GM23338 (cell line): ENCODE results near the gene DAPL1. TPM values are rescaled to one million over a fixed set of nuclear protein-coding genes. Genes with fewer than 3 reads are reported as not detected.

Source experiments
- ATAC-seq: fragments of 200-7000 bp; cut with Tn5 transposase; 3 replicates; pipeline ENCODE4 v1.9.1; 2020
- DNase-seq: peaks from one replicate; pipeline ENCODE4 v3.0.0-alpha.2; 2015; ENCODE audit warnings: low spot score
- H2AFZ ChIP-seq: fragments of 200-600 bp; sonication (generic); 2 replicates; pipeline ENCODE4 v1.8.0; 2016; ENCODE audit warnings: antibody characterized with exemption, mild to moderate bottlenecking, moderate library complexity
- H3F3A ChIP-seq: fragments of 200-600 bp; sonication (generic); replicated peaks from 2 replicates; pipeline ENCODE4 v1.8.0; 2017; ENCODE audit warnings: antibody characterized with exemption, mixed run types, low read depth
- H3K27ac ChIP-seq: fragments of 200-600 bp; sonication (generic); 2 replicates; pipeline ENCODE4 v1.6.1; 2016; ENCODE audit warnings: low read depth
- H3K27me3 ChIP-seq: fragments of 200-600 bp; sonication (generic); 2 replicates; pipeline ENCODE4 v1.8.0; 2016; ENCODE audit warnings: mild to moderate bottlenecking, mixed run types, moderate library complexity; ENCODE audit not compliant: insufficient read depth
- H3K36me3 ChIP-seq: fragments of 200-600 bp; sonication (generic); 2 replicates; pipeline ENCODE4 v1.8.0; 2016; ENCODE audit warnings: mild to moderate bottlenecking; ENCODE audit not compliant: insufficient read depth
- H3K4me1 ChIP-seq: fragments of 200-600 bp; sonication (generic); 2 replicates; pipeline ENCODE4 v1.8.0; 2016; ENCODE audit warnings: mild to moderate bottlenecking, moderate library complexity; ENCODE audit not compliant: insufficient read depth
- H3K4me2 ChIP-seq: fragments of 200-600 bp; sonication (generic); 2 replicates; pipeline ENCODE4 v1.7.1; 2017; ENCODE audit warnings: mixed run types
- H3K4me3 ChIP-seq: fragments of 200-600 bp; sonication (generic); 2 replicates; pipeline ENCODE4 v1.6.1; 2016; ENCODE audit warnings: mixed run types
- H3K79me2 ChIP-seq: fragments of 200-600 bp; sonication (generic); replicated peaks from 2 replicates; pipeline ENCODE4 v1.8.0; 2017; ENCODE audit warnings: mild to moderate bottlenecking; ENCODE audit not compliant: insufficient read depth
- H3K9me2 ChIP-seq: fragments of 200-600 bp; sonication (generic); 2 replicates; pipeline ENCODE4 v1.8.0; 2017; ENCODE audit not compliant: insufficient read depth
- H4K20me1 ChIP-seq: fragments of 200-600 bp; sonication (generic); replicated peaks from 2 replicates; pipeline ENCODE4 v1.8.0; 2017; ENCODE audit warnings: mild to moderate bottlenecking; ENCODE audit not compliant: insufficient read depth
- H3K27ac Mint-ChIP-seq: 2 replicates; pipeline ENCODE4 v1.8.0; 2020; ENCODE audit warnings: inconsistent platforms, mild to moderate bottlenecking, moderate library complexity, mixed read lengths
- H3K27me3 Mint-ChIP-seq: 3 replicates; pipeline ENCODE4 v1.8.0; 2022; ENCODE audit warnings: low read depth, mild to moderate bottlenecking, moderate library complexity, mixed read lengths, inconsistent platforms; ENCODE audit not compliant: insufficient read depth, poor library complexity
- H3K36me3 Mint-ChIP-seq: 3 replicates; pipeline ENCODE4 v1.8.0; 2021; ENCODE audit warnings: low read depth, mild to moderate bottlenecking, inconsistent platforms, moderate library complexity, mixed read lengths
- H3K4me1 Mint-ChIP-seq: 3 replicates; pipeline ENCODE4 v1.8.0; 2020; ENCODE audit warnings: mild to moderate bottlenecking, inconsistent platforms, mixed read lengths
- H3K4me3 Mint-ChIP-seq: 3 replicates; pipeline ENCODE4 v1.8.0; 2021; ENCODE audit warnings: moderate library complexity, mild to moderate bottlenecking, inconsistent platforms, mixed read lengths
- H3K9me3 Mint-ChIP-seq: 3 replicates; pipeline ENCODE4 v1.8.0; 2020; ENCODE audit warnings: moderate library complexity, mild to moderate bottlenecking, inconsistent platforms, mixed read lengths
- CREB1 ChIP-seq: fragments of 250-450 bp; sonication (Bioruptor Pico); IDR thresholded peaks from 2 replicates; pipeline ENCODE4 v1.5.0; 2020; ENCODE audit warnings: low read depth, mild to moderate bottlenecking, moderate library complexity
- CTCF ChIP-seq, 2 experiments: fragments of 200-600 bp in 1 of 2; sonication (generic) in 1 of 2; conservative IDR thresholded peaks; 2 replicates each; pipeline versions ENCODE4 v1.5.1 to v1.6.1; 2016 to 2017; ENCODE audit warnings: antibody characterized with exemption in 2 of 2, low read depth in 2 of 2, mild to moderate bottlenecking in 2 of 2, moderate library complexity in 1 of 2
- ETS1 ChIP-seq: IDR thresholded peaks from 2 replicates; pipeline ENCODE4 v1.6.1; 2016; ENCODE audit warnings: antibody characterized with exemption
- EZH2 ChIP-seq: fragments of 200-600 bp; sonication (generic); IDR thresholded peaks from one replicate; pipeline ENCODE4 v1.8.0; 2017; ENCODE audit warnings: antibody characterized with exemption, mild to moderate bottlenecking, low read depth; ENCODE audit not compliant: unreplicated experiment
- EZH2phosphoT487 ChIP-seq: fragments of 200-600 bp; sonication (generic); IDR thresholded peaks from one replicate; pipeline ENCODE4 v1.8.1; 2018; ENCODE audit warnings: antibody characterized with exemption; ENCODE audit not compliant: unreplicated experiment
- JUNB ChIP-seq: IDR thresholded peaks from one replicate; pipeline ENCODE4 v1.6.1; 2016; ENCODE audit warnings: antibody characterized with exemption; ENCODE audit not compliant: unreplicated experiment
- NANOG ChIP-seq: IDR thresholded peaks from 2 replicates; pipeline ENCODE4 v1.6.1; 2016; ENCODE audit warnings: antibody characterized with exemption, borderline replicate concordance
- POLR2AphosphoS5 ChIP-seq: IDR thresholded peaks from 2 replicates; pipeline ENCODE4 v1.6.1; 2016; ENCODE audit warnings: antibody characterized with exemption, low read depth
- REST ChIP-seq: IDR thresholded peaks from one replicate; pipeline ENCODE4 v1.6.1; 2018; ENCODE audit warnings: antibody characterized with exemption; ENCODE audit not compliant: unreplicated experiment
- STAT1 ChIP-seq: IDR thresholded peaks from one replicate; pipeline ENCODE4 v1.6.1; 2016; ENCODE audit warnings: antibody characterized with exemption; ENCODE audit not compliant: unreplicated experiment
- ZNF114 ChIP-seq: fragments of 250-450 bp; sonication (Bioruptor Pico); IDR thresholded peaks from 2 replicates; pipeline ENCODE4 v1.5.0; 2020; ENCODE audit warnings: mild to moderate bottlenecking, moderate library complexity
- ZNF331 ChIP-seq: fragments of 250-450 bp; sonication (Bioruptor Pico); IDR thresholded peaks from 2 replicates; pipeline ENCODE4 v1.5.0; 2020; ENCODE audit warnings: low read depth, mild to moderate bottlenecking, moderate library complexity
- polyA plus RNA-seq: library from polyadenylated mRNA; unstranded; fragments of >200 nt; fragmentation: Nextera tagmentation; extraction: Ambion mirVana; gene quantifications from 2 replicates; pipeline ENCODE4 v1.2.1, GENCODE V29; 2016
- total RNA-seq: library from RNA; depleted of rRNA; stranded (reverse); fragments of >200 nt; shearing (Covaris generic); gene quantifications from 2 replicates; pipeline ENCODE4 v1.2.3, GENCODE V29; 2014

Gene DAPL1
- total and polyA plus RNA-seq, 2 experiments from 2014 or later, result not detected

GRCh38 chr2:158805936-158806335 lies 10.8 kb downstream of the DAPL1 start (continued):
- TF ChIP-seq JUNB, result no peak
- no peak for TF ChIP-seq ETS1
- TF ChIP-seq ZNF114 (CRISPR knock-in tag), result no peak
- no peak for TF ChIP-seq ZNF331
- no peak for TF ChIP-seq STAT1
- TF ChIP-seq CREB1 (CRISPR knock-in tag), result no peak
- TF ChIP-seq CTCF (conservative IDR thresholded peaks at IDR 0.05; ENCODE audit: low read depth in 2 of 2), result no peak

- no peak overlapping the region for H2AFZ ChIP-seq
- peaks cover 4% of the 10 kb centered on the region; the same call in 1 of the 2 replicates for H3K4me1 ChIP-seq
- Mint-ChIP-seq H3K27ac (no peak overlapping the region), H3K9me3 (no peaks in the 10 kb centered on the region), H3K4me1 (peaks cover 6% of the 10 kb centered on the region; the same call in 2 of the 3 replicates), H3K27me3 (no peaks in the 10 kb centered on the region), H3K4me3 (no peak overlapping the region), H3K36me3 (no peaks in the 10 kb centered on the region)
- no peaks in the 10 kb centered on the region for H3K27me3 ChIP-seq
- ATAC-seq (no peak), DNase-seq (no peak)
- no peaks in the 10 kb centered on the region for H3K36me3 ChIP-seq
- no peaks in the 10 kb centered on the region for H3F3A ChIP-seq
- no peak overlapping the region for H3K27ac ChIP-seq
- H3K9me2 ChIP-seq, result no peaks in the 10 kb centered on the region
- H3K4me2 ChIP-seq, result no peak overlapping the region
- TF ChIP-seq EZH2phosphoT487 (no peak), JUNB (no peak), EZH2 (no peak), CREB1 (CRISPR knock-in tag) (no peak), REST (no peak), NANOG (no peak), STAT1 (no peak), CTCF (conservative IDR thresholded peaks at IDR 0.05; ENCODE audit: low read depth in 2 of 2) (no peak), POLR2AphosphoS5 (no peak), ZNF114 (CRISPR knock-in tag) (no peak)
- no peaks in the 10 kb centered on the region; the same call in 1 of the 2 replicates for H4K20me1 ChIP-seq
- no peak overlapping the region for H3K4me3 ChIP-seq
- H3K79me2 ChIP-seq, result no peaks in the 10 kb centered on the region
Observed at GRCh38 chr2:158806941-158807340, 11.8 kb downstream of the DAPL1 start.
